HepG2 (cell line): ENCODE measurements around the gene LRRC3B. TPM values are rescaled to one million over a fixed set of nuclear protein-coding genes. Genes with fewer than 3 reads are reported as not detected.

Experiments
- ATAC-seq: fragments of 200-7000 bp; cut with Tn5 transposase; 3 replicates; pipeline ENCODE4 v1.9.1; 2020; ENCODE audit warnings: mild to moderate bottlenecking, moderate library complexity
- BruUV-seq: library from RNA; stranded (reverse); fragments of 400-500 nt; replicated peaks from 2 replicates; lab custom pipeline; 2021; lab: Mats Ljungman, UMichigan
- CTCF ChIA-PET: fragments of 300-600 bp; formaldehyde crosslinking; extraction: SDS; loops from one replicate; lab custom pipeline; 2021; ENCODE audit warnings: low total read pairs, inconsistent platforms, low intra/inter-chr PET ratio; lab: Yijun Ruan, JAX
- POLR2A ChIA-PET: fragments of 350-600 bp; sonication (Branson Sonifier 250); formaldehyde crosslinking; loops from one replicate; lab custom pipeline; 2020; ENCODE audit warnings: antibody characterized with exemption, inconsistent platforms; lab: Yijun Ruan, JAX
- DNase-seq: peaks from one replicate; pipeline ENCODE4 v3.0.0-alpha.2; 2015; ENCODE audit warnings: low spot score
- FAIRE-seq: peaks from 3 replicates; lab custom pipeline; 2011; peaks lifted over from hg19 to GRCh38; lab: Jason Lieb, UNC
- H2AFZ ChIP-seq: one replicate; pipeline ENCODE4 v1.6.1; 2011; ENCODE audit warnings: low read length, inconsistent platforms
- H3K27ac ChIP-seq: fragments of 300-600 bp; 3 replicates; pipeline ENCODE4 v1.8.0; 2011; ENCODE audit warnings: mixed run types, mild to moderate bottlenecking, mixed read lengths, low read length, inconsistent platforms; ENCODE audit not compliant: insufficient read depth; ENCODE audit errors: extremely low read length
- H3K27me3 ChIP-seq, 2 experiments: fragments of 200-600 bp in 1 of 2; 2 replicates in 1 of 2; 3 replicates in 1 of 2; pipeline versions ENCODE4 v1.6.0 to v1.8.0; 2011; ENCODE audit warnings: low read length in 2 of 2, mild to moderate bottlenecking in 2 of 2, moderate library complexity in 2 of 2, inconsistent platforms in 1 of 2; ENCODE audit not compliant: insufficient read depth in 2 of 2, control insufficient read depth in 1 of 2
- H3K36me3 ChIP-seq, 2 experiments: fragments of 200-600 bp in 1 of 2; replicated peaks in 1 of 2; 2 replicates in 1 of 2; 3 replicates in 1 of 2; pipeline versions ENCODE4 v1.5.1 to v1.8.0; 2011; ENCODE audit warnings: low read length in 2 of 2, inconsistent platforms in 1 of 2; ENCODE audit not compliant: insufficient read depth in 2 of 2, control insufficient read depth in 1 of 2
- H3K4me1 ChIP-seq: 2 replicates; pipeline ENCODE4 v1.5.1; 2012; ENCODE audit warnings: low read length, inconsistent platforms; ENCODE audit not compliant: insufficient read depth
- H3K4me2 ChIP-seq: 2 replicates; pipeline ENCODE4 v1.6.0; 2011; ENCODE audit warnings: low read depth, low read length, inconsistent platforms
- H3K4me3 ChIP-seq, 3 experiments: fragments of 200-600 bp in 1 of 3; sonication (generic), shearing (Covaris generic) in 1 of 3; replicated peaks in 1 of 3; 2 replicates each; pipeline ENCODE4 v1.5.1; 2011 to 2016; ENCODE audit warnings: low read length in 3 of 3, inconsistent platforms in 2 of 3, low read depth in 2 of 3, mild to moderate bottlenecking in 2 of 3, control low read depth in 1 of 3, mixed read lengths in 1 of 3; ENCODE audit not compliant: insufficient read depth in 1 of 3
- H3K79me2 ChIP-seq: one replicate; pipeline ENCODE4 v1.6.1; 2011; ENCODE audit warnings: low read length, inconsistent platforms; ENCODE audit not compliant: insufficient read depth
- H3K9ac ChIP-seq: 2 replicates; pipeline ENCODE4 v1.6.0; 2011; ENCODE audit warnings: mild to moderate bottlenecking, low read depth, low read length, inconsistent platforms; ENCODE audit not compliant: insufficient read depth
- H3K9me3 ChIP-seq: 2 replicates; pipeline ENCODE4 v1.5.1; 2012; ENCODE audit warnings: mild to moderate bottlenecking, low read length
- H4K20me1 ChIP-seq: 2 replicates; pipeline ENCODE4 v1.6.0; 2011; ENCODE audit warnings: inconsistent platforms, mild to moderate bottlenecking, low read length, moderate library complexity; ENCODE audit not compliant: insufficient read depth
- CREB1 ChIP-seq, 2 experiments: fragments of 450-650 bp in 1 of 2; IDR thresholded peaks; 2 replicates each; pipeline ENCODE4 v1.6.1; 2016 to 2017; ENCODE audit warnings: control low read depth in 1 of 2, mild to moderate bottlenecking in 1 of 2, missing compliant biosample characterization in 1 of 2, missing genetic modification characterization in 1 of 2
- ESRRA ChIP-seq: sonication (generic); formaldehyde crosslinking; IDR thresholded peaks from 2 replicates; pipeline ENCODE4 v1.5.1; 2020; ENCODE audit warnings: mild to moderate bottlenecking, low read depth, missing genetic modification reagents
- HOXA3 ChIP-seq: sonication (generic); formaldehyde crosslinking; IDR thresholded peaks from 2 replicates; pipeline ENCODE4 v1.5.0; 2020; ENCODE audit warnings: missing genetic modification reagents
- JUNB ChIP-seq: sonication (generic); formaldehyde crosslinking; IDR thresholded peaks from 2 replicates; pipeline ENCODE4 v1.8.0; 2022; ENCODE audit warnings: missing genetic modification reagents, mild to moderate bottlenecking, borderline replicate concordance
- NPAS2 ChIP-seq: sonication (generic); formaldehyde crosslinking; IDR thresholded peaks from 2 replicates; pipeline ENCODE4 v1.8.0; 2022; ENCODE audit warnings: mild to moderate bottlenecking, missing genetic modification reagents, borderline replicate concordance
- NR2F2 ChIP-seq: IDR thresholded peaks from 2 replicates; pipeline ENCODE4 v1.6.1; 2012; ENCODE audit warnings: low read depth, inconsistent platforms, borderline replicate concordance
- PHF21A ChIP-seq: sonication (generic); formaldehyde crosslinking; IDR thresholded peaks from 2 replicates; pipeline ENCODE4 v1.5.0; 2020; ENCODE audit warnings: mild to moderate bottlenecking, missing genetic modification reagents
- ZFP62 ChIP-seq: sonication (generic); formaldehyde crosslinking; IDR thresholded peaks from 2 replicates; pipeline ENCODE4 v1.4.0; 2020; ENCODE audit warnings: missing genetic modification reagents
- ZNF34 ChIP-seq: sonication (generic); formaldehyde crosslinking; IDR thresholded peaks from 2 replicates; pipeline ENCODE4 v1.4.0; 2020; ENCODE audit warnings: mild to moderate bottlenecking, missing genetic modification reagents, borderline replicate concordance
- ZNF414 ChIP-seq: sonication (generic); formaldehyde crosslinking; IDR thresholded peaks from 2 replicates; pipeline ENCODE4 v1.5.0; 2020; ENCODE audit warnings: missing genetic modification reagents
- ZNF674 ChIP-seq: sonication (generic); formaldehyde crosslinking; IDR thresholded peaks from 2 replicates; pipeline ENCODE4 v1.5.0; 2020; ENCODE audit warnings: low read depth, mild to moderate bottlenecking, missing genetic modification reagents
- ZNF704 ChIP-seq: sonication (generic); formaldehyde crosslinking; IDR thresholded peaks from 2 replicates; pipeline ENCODE4 v1.8.1; 2023; ENCODE audit warnings: mild to moderate bottlenecking, inconsistent platforms, moderate library complexity, missing genetic modification reagents, borderline replicate concordance
- ZNF788 ChIP-seq: sonication (generic); formaldehyde crosslinking; IDR thresholded peaks from 2 replicates; pipeline ENCODE4 v1.5.0; 2020; ENCODE audit warnings: mild to moderate bottlenecking, missing genetic modification reagents, borderline replicate concordance
- in situ Hi-C: cut with HindIII; loops from 2 replicates; pipeline ENCODE4 v1.10.0; 2017; ENCODE audit warnings: low pct_unique_long_range_greater_than_20kb; ENCODE audit not compliant: extremely low pct_ligation_motif_present
- intact Hi-C: fragments of 100-400 bp; cut with micrococcal nuclease; formaldehyde crosslinking; loops from one replicate; pipeline ENCODE4 v1.10.0; 2022; ENCODE audit not compliant: unreplicated experiment
- polyA plus RNA-seq, 8 experiments: library from polyadenylated mRNA; depleted of rRNA in 3 of 8; stranded (reverse) in 7 of 8; unstranded in 1 of 8; fragments of >200 nt; fragmentation: Illumina TruSeq in 4 of 8; extraction: Trizol in 4 of 8; gene quantifications; 2 replicates each; pipeline versions ENCODE4 v1.2.1 to v1.2.3, GENCODE V29; 2011 to 2016; ENCODE audit warnings: low read depth in 4 of 8, missing spikeins in 1 of 8, mixed read lengths in 1 of 8; ENCODE audit not compliant: insufficient read depth in 1 of 8
- total RNA-seq, 5 experiments: library from RNA; depleted of rRNA; stranded (reverse); fragments of >200 nt; fragmentation: Illumina TruSeq; extraction: Trizol; gene quantifications; 2 replicates each; pipeline ENCODE4 v1.2.3, GENCODE V29; 2016; ENCODE audit warnings: low read depth in 1 of 5
- TF ChIP-seq, protein P1 (sequence below): IDR thresholded peaks from 2 replicates; pipeline ENCODE4 v1.6.1; 2016; ENCODE audit warnings: missing biosample characterization, missing genetic modification reagents, low read depth
- TF ChIP-seq, protein P2 (sequence below): IDR thresholded peaks from 2 replicates; pipeline ENCODE4 v1.6.1; 2018; ENCODE audit warnings: missing genetic modification reagents, mild to moderate bottlenecking, missing compliant biosample characterization
- TF ChIP-seq, protein P3 (sequence below): sonication (generic); formaldehyde crosslinking; IDR thresholded peaks from 2 replicates; pipeline ENCODE4 v1.4.0; 2020; ENCODE audit warnings: missing genetic modification reagents
- TF ChIP-seq, protein P4 (sequence below): sonication (generic); formaldehyde crosslinking; IDR thresholded peaks from 2 replicates; pipeline ENCODE4 v1.4.0; 2020; ENCODE audit warnings: missing genetic modification reagents, low read depth, mild to moderate bottlenecking, borderline replicate concordance

The LRRC3B gene
- total and polyA plus RNA-seq, 2 of the 13 experiments (the other 11 are each of a cell fraction or from before 2014, with no cell fraction given) = not detected

DNA sequence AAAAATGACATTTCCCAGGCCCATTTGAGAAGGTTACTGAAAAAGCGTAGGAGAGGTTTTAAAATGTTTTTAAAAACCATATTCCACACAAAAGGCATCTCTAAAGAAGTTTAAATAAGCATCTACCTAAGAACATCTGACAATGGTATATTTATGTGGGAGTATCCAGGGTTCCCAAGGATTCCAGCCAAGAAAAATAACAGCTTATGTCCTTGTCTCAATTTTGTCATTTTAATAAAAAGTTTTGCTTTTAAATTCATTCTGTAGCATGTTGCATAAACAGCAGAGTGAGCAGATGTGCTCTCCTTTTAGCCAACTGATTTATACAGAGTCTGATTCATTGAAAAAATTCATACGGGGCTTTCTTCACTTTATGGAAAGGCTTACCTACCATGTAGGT, 129.9 kb downstream of the LRRC3B start (continued):
- TF ChIP-seq, protein P1, sequence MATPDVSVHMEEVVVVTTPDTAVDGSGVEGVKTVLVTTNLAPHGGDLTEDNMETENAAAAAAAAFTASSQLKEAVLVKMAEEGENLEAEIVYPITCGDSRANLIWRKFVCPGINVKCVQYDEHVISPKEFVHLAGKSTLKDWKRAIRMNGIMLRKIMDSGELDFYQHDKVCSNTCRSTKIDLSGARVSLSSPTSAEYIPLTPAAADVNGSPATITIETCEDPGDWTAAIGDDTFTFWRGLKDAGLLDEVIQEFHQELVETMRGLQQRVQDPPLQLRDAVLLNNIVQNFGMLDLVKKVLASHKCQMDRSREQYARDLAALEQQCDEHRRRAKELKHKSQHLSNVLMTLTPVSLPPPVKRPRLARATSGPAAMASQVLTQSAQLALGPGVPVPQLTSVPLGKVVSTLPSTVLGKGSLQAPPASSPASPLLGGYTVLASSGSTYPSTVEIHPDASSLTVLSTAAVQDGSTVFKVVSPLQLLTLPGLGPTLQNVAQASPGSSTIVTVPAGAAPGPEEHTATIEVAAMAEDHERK (CRISPR knock-in tag) = no peak
- TF ChIP-seq, protein P2, sequence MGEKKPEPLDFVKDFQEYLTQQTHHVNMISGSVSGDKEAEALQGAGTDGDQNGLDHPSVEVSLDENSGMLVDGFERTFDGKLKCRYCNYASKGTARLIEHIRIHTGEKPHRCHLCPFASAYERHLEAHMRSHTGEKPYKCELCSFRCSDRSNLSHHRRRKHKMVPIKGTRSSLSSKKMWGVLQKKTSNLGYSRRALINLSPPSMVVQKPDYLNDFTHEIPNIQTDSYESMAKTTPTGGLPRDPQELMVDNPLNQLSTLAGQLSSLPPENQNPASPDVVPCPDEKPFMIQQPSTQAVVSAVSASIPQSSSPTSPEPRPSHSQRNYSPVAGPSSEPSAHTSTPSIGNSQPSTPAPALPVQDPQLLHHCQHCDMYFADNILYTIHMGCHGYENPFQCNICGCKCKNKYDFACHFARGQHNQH (CRISPR knock-in tag) = no peak
- TF ChIP-seq ZNF788 (CRISPR knock-in tag) (no peak), PHF21A (CRISPR knock-in tag) (no peak)
- TF ChIP-seq, all 625 proteins: peak for 0

DNA sequence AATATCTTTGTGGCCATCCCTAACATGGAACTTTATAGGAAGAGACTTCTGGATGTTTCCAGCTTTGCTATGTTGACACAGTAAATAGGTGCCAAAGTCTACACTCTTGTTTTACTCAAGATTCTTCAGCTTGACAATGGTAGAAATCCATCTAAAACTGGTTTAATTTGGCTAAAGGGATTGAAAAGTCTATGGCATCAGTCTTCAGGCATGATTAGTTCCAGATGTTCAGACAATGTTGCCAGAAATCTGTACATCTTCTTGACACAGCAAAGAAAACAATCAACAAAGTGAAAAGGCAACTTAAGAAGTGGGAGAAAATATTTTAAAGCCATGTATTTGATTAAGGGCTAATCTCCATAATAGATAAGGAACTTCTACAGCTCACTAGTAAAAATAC, 130.5 kb downstream of the LRRC3B start:
- no peaks in the 10 kb centered on the region for H4K20me1 ChIP-seq
- no TSS peak for BruUV-seq
- H3K4me1 ChIP-seq = no peaks in the 10 kb centered on the region
- no peak overlapping the region for H2AFZ ChIP-seq
- H3K4me3 ChIP-seq = no peak overlapping the region
- no peak overlapping the region for H3K27ac ChIP-seq
- ATAC-seq = no peak
- no peak overlapping the region for H3K9ac ChIP-seq
- H3K9me3 ChIP-seq = peaks cover 9% of the 10 kb centered on the region
- no peaks in the 10 kb centered on the region for H3K27me3 ChIP-seq
- no peaks in the 10 kb centered on the region for H3K36me3 ChIP-seq
- ChIA-PET POLR2A (no interaction called here), CTCF (no interaction called here)
- no peak overlapping the region for H3K4me2 ChIP-seq
- DNase-seq = no peak
- H3K79me2 ChIP-seq = no peaks in the 10 kb centered on the region
- in situ Hi-C loops (no loop called here), intact Hi-C loops (no loop called here)
- no peak for FAIRE-seq
- TF ChIP-seq NR2F2 (no peak), ZNF34 (CRISPR knock-in tag) (no peak), ZFP62 (CRISPR knock-in tag) (no peak), ESRRA (CRISPR knock-in tag) (no peak), ZNF674 (CRISPR knock-in tag) (no peak), ZNF414 (no peak), HOXA3 (CRISPR knock-in tag) (no peak), CREB1 (IDR thresholded peaks at IDR 0.05) (no peak), CREB1 (CRISPR knock-in tag; IDR thresholded peaks at IDR 0.05) (no peak), NPAS2 (CRISPR knock-in tag) (no peak), JUNB (CRISPR knock-in tag) (no peak), ZNF704 (no peak)
- TF ChIP-seq, protein P3, sequence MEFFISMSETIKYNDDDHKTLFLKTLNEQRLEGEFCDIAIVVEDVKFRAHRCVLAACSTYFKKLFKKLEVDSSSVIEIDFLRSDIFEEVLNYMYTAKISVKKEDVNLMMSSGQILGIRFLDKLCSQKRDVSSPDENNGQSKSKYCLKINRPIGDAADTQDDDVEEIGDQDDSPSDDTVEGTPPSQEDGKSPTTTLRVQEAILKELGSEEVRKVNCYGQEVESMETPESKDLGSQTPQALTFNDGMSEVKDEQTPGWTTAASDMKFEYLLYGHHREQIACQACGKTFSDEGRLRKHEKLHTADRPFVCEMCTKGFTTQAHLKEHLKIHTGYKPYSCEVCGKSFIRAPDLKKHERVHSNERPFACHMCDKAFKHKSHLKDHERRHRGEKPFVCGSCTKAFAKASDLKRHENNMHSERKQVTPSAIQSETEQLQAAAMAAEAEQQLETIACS (CRISPR knock-in tag) = no peak
- TF ChIP-seq, protein P4, sequence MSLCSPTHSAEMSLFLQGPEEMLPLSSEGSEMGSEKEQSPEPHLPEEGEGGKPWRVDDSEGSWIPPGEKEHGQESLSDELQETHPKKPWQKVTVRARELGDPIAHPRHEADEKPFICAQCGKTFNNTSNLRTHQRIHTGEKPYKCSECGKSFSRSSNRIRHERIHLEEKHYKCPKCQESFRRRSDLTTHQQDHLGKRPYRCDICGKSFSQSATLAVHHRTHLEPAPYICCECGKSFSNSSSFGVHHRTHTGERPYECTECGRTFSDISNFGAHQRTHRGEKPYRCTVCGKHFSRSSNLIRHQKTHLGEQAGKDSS (CRISPR knock-in tag) = no peak
